Mucosa of descending colon (tissue), 3 donors: ENCODE results near the gene TBKBP1. TPM values are rescaled to one million over a fixed set of nuclear protein-coding genes. Genes with fewer than 3 reads are reported as not detected.
"Not testable (repeated sequence)": the region's sequence is repeated elsewhere in the genome, so short reads cannot be mapped to it uniquely, and the experiment has no call there.

ENCODE experiments used
- ATAC-seq: fragments of 200-7000 bp; cut with Tn5 transposase; one replicate; pipeline ENCODE4 v1.9.1; 2020; ENCODE audit warnings: mild to moderate bottlenecking, moderate library complexity
- DNase-seq, 3 donors: peaks; one replicate each; pipeline ENCODE4 v3.0.0-alpha.2; 2020
- H3K36me3 ChIP-seq: fragments of 200-600 bp; one replicate; pipeline ENCODE4 v1.8.0; 2021; ENCODE audit warnings: low read depth, mild to moderate bottlenecking
- H3K4me1 ChIP-seq: fragments of 200-600 bp; one replicate; pipeline ENCODE4 v1.8.0; 2021; ENCODE audit warnings: low read depth, mild to moderate bottlenecking
- H3K4me3 ChIP-seq: fragments of 200-600 bp; one replicate; pipeline ENCODE4 v1.8.0; 2021; ENCODE audit warnings: mild to moderate bottlenecking
- H3K9me3 ChIP-seq: fragments of 200-600 bp; one replicate; pipeline ENCODE4 v1.8.0; 2021; ENCODE audit warnings: mild to moderate bottlenecking
- intact Hi-C, 2 donors: fragments of 100-400 bp; cut with DNase I in 1 of 2; cut with micrococcal nuclease in 1 of 2; formaldehyde crosslinking; loops; one replicate each; pipeline versions ENCODE4 v1.11.0 to v1.11.1; 2022; cut with DNase I, micrococcal nuclease
- total RNA-seq, 3 donors: library from RNA; stranded (reverse); fragmentation: NEBNext Ultra II Directional in 2 of 3; extraction: Animal tissue kit (Norgen Biotek cat#: 25700) in 2 of 3; gene quantifications; one replicate each; pipeline versions ENCODE4 v1.2.1 to v1.2.4, GENCODE V29; 2021 to 2023
- TF ChIP-seq, protein P1 (sequence below): fragments of 200-600 bp; IDR thresholded peaks from one replicate; pipeline ENCODE4 v1.8.0; 2022; ENCODE audit warnings: antibody characterized with exemption, mild to moderate bottlenecking
- donor health status: DM: no; HTN: no; CAD: no; lungs with moderate emphysema.
- donor health status: DM: no; HTN: no; CAD: no.
- donor health status: DM: no; HTN: yes; CAD: no.

Gene TBKBP1
- total RNA-seq, 3 donors from 2014 or later, result 2.3 to 20.3 (median 3.2) TPM

DNA sequence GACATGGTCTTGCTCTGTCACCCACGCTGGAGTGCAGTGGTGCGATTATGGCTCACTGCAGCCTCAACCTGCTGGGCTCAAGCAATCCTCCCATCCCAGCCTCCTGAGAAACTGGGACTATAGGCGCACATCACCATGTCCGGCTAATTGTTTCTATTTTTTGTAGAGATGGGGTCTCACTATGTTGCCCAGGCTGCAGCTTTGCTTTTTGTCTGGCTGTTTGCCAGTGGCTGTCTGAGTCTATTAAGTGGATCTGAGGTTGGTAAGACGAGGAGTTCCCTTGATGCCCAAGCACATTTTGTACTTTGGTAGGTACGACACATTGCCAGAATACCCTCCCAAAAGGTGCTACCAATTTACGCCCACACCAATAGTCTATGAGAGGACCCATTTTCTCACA, 44.2 kb downstream of the TBKBP1 start:
- DNase-seq, result no peak
- Histone ChIP-seq H3K36me3 (no peaks in the 10 kb centered on the region), H3K9me3 (no peaks in the 10 kb centered on the region), H3K4me3 (no peak overlapping the region), H3K4me1 (peaks cover 8% of the 10 kb centered on the region)
- no peak for ATAC-seq
- intact Hi-C loops, result no loop called here
- TF ChIP-seq, protein P1, sequence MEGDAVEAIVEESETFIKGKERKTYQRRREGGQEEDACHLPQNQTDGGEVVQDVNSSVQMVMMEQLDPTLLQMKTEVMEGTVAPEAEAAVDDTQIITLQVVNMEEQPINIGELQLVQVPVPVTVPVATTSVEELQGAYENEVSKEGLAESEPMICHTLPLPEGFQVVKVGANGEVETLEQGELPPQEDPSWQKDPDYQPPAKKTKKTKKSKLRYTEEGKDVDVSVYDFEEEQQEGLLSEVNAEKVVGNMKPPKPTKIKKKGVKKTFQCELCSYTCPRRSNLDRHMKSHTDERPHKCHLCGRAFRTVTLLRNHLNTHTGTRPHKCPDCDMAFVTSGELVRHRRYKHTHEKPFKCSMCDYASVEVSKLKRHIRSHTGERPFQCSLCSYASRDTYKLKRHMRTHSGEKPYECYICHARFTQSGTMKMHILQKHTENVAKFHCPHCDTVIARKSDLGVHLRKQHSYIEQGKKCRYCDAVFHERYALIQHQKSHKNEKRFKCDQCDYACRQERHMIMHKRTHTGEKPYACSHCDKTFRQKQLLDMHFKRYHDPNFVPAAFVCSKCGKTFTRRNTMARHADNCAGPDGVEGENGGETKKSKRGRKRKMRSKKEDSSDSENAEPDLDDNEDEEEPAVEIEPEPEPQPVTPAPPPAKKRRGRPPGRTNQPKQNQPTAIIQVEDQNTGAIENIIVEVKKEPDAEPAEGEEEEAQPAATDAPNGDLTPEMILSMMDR, result no peak

DNA sequence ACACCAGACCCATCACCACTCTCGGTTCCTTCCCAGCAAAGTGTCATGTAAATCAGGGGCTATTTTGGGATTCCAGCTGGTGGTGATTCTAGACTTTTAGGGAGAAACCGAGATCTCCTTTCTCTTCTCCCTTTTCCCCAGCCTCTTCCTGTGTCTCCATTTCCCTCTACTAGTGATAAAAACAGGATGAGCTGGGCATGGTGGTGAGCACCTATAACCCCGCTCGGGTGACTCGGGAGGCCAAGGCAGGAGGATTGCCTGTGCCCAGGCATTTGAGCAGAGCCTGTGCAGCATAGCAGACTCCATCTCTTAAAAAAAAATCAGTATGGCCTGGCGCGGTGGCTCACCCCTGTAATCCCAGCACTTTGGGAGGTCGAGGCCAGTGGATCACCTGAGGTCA, 45.2 kb downstream of the TBKBP1 start:
- no peak for ATAC-seq
- intact Hi-C loops, result no loop called here
- DNase-seq, result no peak
- TF ChIP-seq, protein P1, result no peak
- no peaks in the 10 kb centered on the region for H3K4me1 ChIP-seq
- H3K4me3 ChIP-seq, result no peak overlapping the region
- no peaks in the 10 kb centered on the region for H3K9me3 ChIP-seq
- no peaks in the 10 kb centered on the region for H3K36me3 ChIP-seq

DNA sequence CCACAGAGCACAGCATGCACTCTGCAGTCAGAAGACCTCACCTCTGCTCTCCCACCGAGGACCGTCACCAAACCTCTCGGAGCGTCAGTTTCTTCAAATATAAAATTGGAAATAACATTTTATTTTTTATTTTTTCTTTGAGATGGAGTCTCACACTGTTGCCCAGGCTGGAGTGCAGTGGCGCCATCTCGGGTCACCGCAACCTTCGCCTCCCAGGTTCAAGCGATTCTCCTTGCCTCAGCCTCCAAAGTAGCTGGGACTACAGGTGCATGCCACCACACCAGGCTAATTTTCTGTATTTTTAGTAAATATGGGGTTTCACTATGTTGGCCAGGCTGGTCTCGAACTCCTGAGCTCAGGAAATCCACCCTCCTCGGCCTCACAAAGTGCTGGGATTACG, 46.0 kb downstream of the TBKBP1 start:
- H3K36me3 ChIP-seq, DNase-seq, H3K4me1 ChIP-seq, H3K4me3 ChIP-seq, intact Hi-C loops, H3K9me3 ChIP-seq, ATAC-seq: not testable (repeated sequence)

DNA sequence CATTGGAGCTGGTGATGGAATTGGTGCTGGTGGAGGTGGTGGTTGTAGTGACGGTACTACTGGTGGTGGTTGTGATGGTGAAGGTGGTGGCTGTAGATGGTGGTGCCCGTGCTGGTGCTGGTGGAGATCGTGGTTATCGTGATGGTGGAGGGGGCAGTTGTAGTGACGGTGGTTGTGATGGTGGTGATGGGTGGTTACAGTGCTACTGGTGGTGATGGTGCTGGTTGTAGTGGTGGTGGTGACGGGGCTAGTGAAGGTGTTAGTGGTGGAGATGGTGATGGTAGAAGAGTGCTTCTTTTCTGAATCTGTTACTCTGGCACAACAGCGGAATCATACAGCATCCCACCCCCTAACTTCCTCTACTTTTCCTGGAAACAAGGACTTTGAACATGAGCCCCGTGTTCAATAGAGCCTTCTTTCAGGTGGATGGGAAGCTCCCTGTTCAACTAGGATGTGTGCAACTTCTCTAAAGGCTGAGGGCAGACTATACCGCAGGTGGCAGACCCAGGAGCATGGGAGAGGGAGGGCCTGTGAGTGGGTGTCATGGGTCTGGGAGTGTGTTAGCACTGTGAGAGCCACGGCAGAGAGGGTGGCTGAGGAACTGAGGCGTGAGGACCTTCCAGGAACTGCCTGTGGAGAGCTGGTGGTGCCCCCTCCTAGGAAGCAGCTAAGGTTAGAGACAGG, 47.3 kb downstream of the TBKBP1 start:
- H3K4me3 ChIP-seq, result no peak overlapping the region
- intact Hi-C loops, result no loop called here
- H3K9me3 ChIP-seq, result no peaks in the 10 kb centered on the region
- TF ChIP-seq, protein P1, result no peak
- H3K4me1 ChIP-seq, result no peaks in the 10 kb centered on the region
- no peaks in the 10 kb centered on the region for H3K36me3 ChIP-seq
- ATAC-seq, result no peak
- DNase-seq, result no peak

DNA sequence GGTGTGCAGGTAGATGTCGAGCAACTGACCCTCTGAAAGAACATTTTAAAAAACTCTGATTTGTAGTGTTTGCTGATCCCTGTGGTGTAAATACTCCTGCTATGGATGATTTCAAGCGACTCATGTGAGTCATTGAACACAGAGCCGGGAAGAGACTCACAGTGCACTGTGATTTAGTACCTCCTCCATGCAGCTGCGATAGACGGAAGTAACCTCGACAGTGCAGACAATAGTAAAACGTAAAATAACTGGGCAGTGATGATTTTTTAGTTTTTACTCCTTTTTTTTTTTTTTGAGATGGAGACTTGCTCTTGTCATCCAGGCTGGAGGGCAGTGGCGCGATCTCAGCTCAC, 47.8 kb downstream of the TBKBP1 start:
- Histone ChIP-seq H3K4me3 (no peak overlapping the region), H3K9me3 (no peaks in the 10 kb centered on the region), H3K4me1 (no peaks in the 10 kb centered on the region), H3K36me3 (no peaks in the 10 kb centered on the region)
- ATAC-seq (no peak), DNase-seq (no peak)
- TF ChIP-seq, protein P1, result no peak
- intact Hi-C loops, result no loop called here

DNA sequence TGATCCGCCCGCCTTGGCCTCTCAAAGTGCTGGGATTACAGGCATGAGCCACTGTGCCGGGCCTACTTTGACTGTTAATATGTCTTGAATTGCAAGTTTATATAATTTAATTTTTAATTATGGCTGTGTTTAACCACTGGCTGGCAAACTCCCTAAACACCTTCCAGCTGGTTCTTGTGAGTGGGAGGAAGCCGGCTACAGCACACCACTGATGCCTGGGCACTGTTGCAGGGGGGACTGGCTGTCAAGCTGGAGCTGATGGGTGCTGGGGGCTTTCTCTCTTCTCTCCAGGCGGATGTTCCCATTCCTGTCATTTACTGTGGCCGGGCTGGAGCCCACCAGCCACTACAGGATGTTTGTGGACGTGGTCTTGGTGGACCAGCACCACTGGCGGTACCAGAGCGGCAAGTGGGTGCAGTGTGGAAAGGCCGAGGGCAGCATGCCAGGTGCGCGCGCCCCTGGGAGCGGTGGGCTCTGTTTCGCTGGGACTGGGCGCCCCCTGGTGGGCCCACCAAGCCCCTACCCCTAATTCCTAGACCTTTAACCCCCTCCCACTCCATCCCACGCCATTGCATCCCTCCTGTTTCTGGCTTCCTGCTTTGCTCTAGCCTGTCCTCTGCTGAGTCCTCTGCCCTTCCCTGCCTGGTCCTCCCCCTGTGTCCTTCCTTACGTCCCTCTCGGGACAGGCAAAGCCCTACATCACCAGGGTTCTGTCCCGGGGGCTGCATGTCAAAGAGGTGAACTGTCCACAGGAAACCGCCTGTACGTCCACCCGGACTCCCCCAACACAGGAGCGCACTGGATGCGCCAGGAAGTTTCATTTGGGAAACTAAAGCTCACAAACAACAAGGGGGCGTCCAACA, 48.6 kb downstream of the TBKBP1 start:
- Histone ChIP-seq H3K9me3 (no peaks in the 10 kb centered on the region), H3K4me3 (no peak overlapping the region), H3K36me3 (no peaks in the 10 kb centered on the region), H3K4me1 (no peaks in the 10 kb centered on the region)
- TF ChIP-seq, protein P1, result no peak
- peak; percentile 14 for ATAC-seq
- DNase-seq, result no peak
- intact Hi-C loops, result no loop called here
